ENCODE data around the gene USF3. TPM values are rescaled to one million over a fixed set of nuclear protein-coding genes. Genes with fewer than 3 reads are reported as not detected.

Gene USF3
- total and polyA plus RNA-seq, 2 donors (not counting 1 experiment from before 2014, with no cell fraction given), result 9.8 to 38.9 TPM

DNA sequence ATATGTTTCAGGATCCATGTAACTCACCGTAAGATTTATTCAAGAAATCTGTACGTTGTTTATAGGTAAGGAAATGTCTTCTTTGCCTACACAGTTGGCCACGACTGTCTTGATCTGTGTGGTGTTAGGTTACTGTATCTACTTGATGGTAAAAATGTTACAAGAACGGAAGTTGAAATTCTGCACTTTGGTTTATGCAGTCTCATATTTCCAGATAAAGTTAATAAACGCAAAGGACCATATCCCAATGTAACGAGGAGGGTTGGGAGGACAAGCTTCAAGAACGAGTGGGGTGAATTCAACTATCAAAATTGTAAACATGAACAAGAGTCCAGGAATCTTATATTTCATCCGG, 1.0 kb downstream of the USF3 start:
- no peak for TF ChIP-seq EZH2 (IDR thresholded peaks at IDR 0.05; ENCODE audit: borderline replicate concordance, insufficient read depth, low read depth, low read length, poor library complexity, severe bottlenecking)
- TF ChIP-seq, protein P1, sequence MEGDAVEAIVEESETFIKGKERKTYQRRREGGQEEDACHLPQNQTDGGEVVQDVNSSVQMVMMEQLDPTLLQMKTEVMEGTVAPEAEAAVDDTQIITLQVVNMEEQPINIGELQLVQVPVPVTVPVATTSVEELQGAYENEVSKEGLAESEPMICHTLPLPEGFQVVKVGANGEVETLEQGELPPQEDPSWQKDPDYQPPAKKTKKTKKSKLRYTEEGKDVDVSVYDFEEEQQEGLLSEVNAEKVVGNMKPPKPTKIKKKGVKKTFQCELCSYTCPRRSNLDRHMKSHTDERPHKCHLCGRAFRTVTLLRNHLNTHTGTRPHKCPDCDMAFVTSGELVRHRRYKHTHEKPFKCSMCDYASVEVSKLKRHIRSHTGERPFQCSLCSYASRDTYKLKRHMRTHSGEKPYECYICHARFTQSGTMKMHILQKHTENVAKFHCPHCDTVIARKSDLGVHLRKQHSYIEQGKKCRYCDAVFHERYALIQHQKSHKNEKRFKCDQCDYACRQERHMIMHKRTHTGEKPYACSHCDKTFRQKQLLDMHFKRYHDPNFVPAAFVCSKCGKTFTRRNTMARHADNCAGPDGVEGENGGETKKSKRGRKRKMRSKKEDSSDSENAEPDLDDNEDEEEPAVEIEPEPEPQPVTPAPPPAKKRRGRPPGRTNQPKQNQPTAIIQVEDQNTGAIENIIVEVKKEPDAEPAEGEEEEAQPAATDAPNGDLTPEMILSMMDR (IDR thresholded peaks at IDR 0.05), result no peak
- intact Hi-C loops (cut with micrococcal nuclease), result no loop called here
- H3K9me3 ChIP-seq (ENCODE audit: control extremely low read depth in 1 of 3, control insufficient read depth in 2 of 3, insufficient read depth in 1 of 3, low read length in 2 of 3), result no peaks in the 10 kb centered on the region
- peak overlapping the region; percentile 99 for H3K4me3 Mint-ChIP-seq
- peak overlapping the region; percentile 97 for H3K27ac Mint-ChIP-seq
- peak overlapping the region; percentile 80 for H2AFZ ChIP-seq (ENCODE audit: insufficient read depth, low read depth, low read length, poor library complexity, severe bottlenecking)
- H3K79me2 ChIP-seq (ENCODE audit: control insufficient read depth, insufficient read depth, low read length), result peaks cover 79% of the 10 kb centered on the region
- H3K27me3 ChIP-seq (replicated peaks in 1 of 4; ENCODE audit: control extremely low read depth in 1 of 4, control insufficient read depth in 3 of 4, insufficient read depth in 4 of 4, low read length in 3 of 4), result no peaks in the 10 kb centered on the region
- H4K20me1 ChIP-seq (ENCODE audit: control insufficient read depth, insufficient read depth, low read length, poor library complexity, severe bottlenecking), result peaks cover 8% of the 10 kb centered on the region
- WGBS (ENCODE audit: insufficient coverage), result 14% methylated on average over 1 of the region's 8 CpGs
- peak overlapping the region; percentile 81 to 90 for H3K27ac ChIP-seq (ENCODE audit: low read length in 2 of 2)
- peaks cover 27% of the 10 kb centered on the region for H3K4me1 Mint-ChIP-seq
- CTCF ChIA-PET, result interaction anchor here (0.9 to 2.0 kb wide), 6 partner anchors 35 to 202 kb away, joined by 3 to 7 read pairs (median 4); no protein-coding TSS in a partner anchor
- no peaks in the 10 kb centered on the region for H3K27me3 Mint-ChIP-seq
- POLR2A ChIA-PET, result interaction anchor here (0.9 to 1.4 kb wide), 5 partner anchors 36 to 518 kb away, joined by 4 to 12 read pairs (median 6); partner anchors contain the start of genes ATP6V1A, NAA50 and SPICE1
- no peak for DNase-seq
- ATAC-seq (ENCODE audit: low read depth), result no peak
- H3K4me2 ChIP-seq (replicated peaks; ENCODE audit: low read depth, low read length, poor library complexity, severe bottlenecking), result peak overlapping the region; percentile 86
- peaks cover 0 to 13% of the 10 kb centered on the region in 2 experiments for H3K36me3 ChIP-seq (replicated peaks in 1 of 2; ENCODE audit: control extremely low read depth in 1 of 2, control insufficient read depth in 1 of 2, extremely low read depth in 1 of 2, insufficient read depth in 2 of 2, low read length in 1 of 2)
- peak overlapping the region; percentile 79 for H3K9ac ChIP-seq (ENCODE audit: low read length)
- peak overlapping the region; percentile 56 to 90 (median 75) for H3K4me3 ChIP-seq (ENCODE audit: control extremely low read depth in 1 of 5, extremely low read depth in 1 of 5, insufficient read depth in 1 of 5, low read depth in 2 of 5, low read length in 4 of 5)
- H3K4me1 ChIP-seq (ENCODE audit: control insufficient read depth in 2 of 2, insufficient read depth in 2 of 2, low read length in 2 of 2), result peaks cover 45 to 47% of the 10 kb centered on the region in 2 donors
- no peaks in the 10 kb centered on the region for H3K9me3 Mint-ChIP-seq (ENCODE audit: insufficient read depth)

DNA sequence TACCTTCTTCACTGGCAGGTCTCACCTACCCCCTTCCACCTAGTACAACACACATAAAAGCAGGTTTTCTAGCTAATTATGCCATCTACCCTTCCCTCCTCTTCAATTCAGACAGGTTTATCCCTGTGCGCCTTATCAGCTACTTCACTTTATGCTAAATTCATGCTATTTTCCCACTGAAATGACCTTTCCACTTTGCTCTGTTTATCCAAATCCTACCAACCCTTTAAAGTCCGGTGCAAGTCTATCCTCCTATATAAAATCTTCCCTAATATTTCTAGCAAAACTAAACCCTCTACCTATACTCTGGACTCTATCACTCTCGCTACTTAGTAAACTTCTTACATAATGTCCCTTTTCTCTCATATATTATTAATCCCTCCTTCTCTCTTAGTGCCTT, 6.0 kb downstream of the USF3 start:
- TF ChIP-seq, protein P1 (IDR thresholded peaks at IDR 0.05), result no peak
- TF ChIP-seq EZH2 (IDR thresholded peaks at IDR 0.05; ENCODE audit: borderline replicate concordance, insufficient read depth, low read depth, low read length, poor library complexity, severe bottlenecking), result no peak
- ChIA-PET POLR2A (no interaction called here), CTCF (no interaction called here)
- Histone ChIP-seq H3K79me2 (ENCODE audit: control insufficient read depth, insufficient read depth, low read length) (peaks cover 100% of the 10 kb centered on the region), H3K4me2 (replicated peaks; ENCODE audit: low read depth, low read length, poor library complexity, severe bottlenecking) (no peak overlapping the region), H3K9me3 (ENCODE audit: control extremely low read depth in 1 of 3, control insufficient read depth in 2 of 3, insufficient read depth in 1 of 3, low read length in 2 of 3) (peaks cover 0 to 6% (median under 1%) of the 10 kb centered on the region in 3 donors), H3K4me1 (ENCODE audit: control insufficient read depth in 2 of 2, insufficient read depth in 2 of 2, low read length in 2 of 2) (peaks cover 29 to 35% of the 10 kb centered on the region in 2 donors), H3K36me3 (replicated peaks in 1 of 2; ENCODE audit: control extremely low read depth in 1 of 2, control insufficient read depth in 1 of 2, extremely low read depth in 1 of 2, insufficient read depth in 2 of 2, low read length in 1 of 2) (peaks cover 0 to 21% of the 10 kb centered on the region in 2 experiments), H3K27me3 (replicated peaks in 1 of 4; ENCODE audit: control extremely low read depth in 1 of 4, control insufficient read depth in 3 of 4, insufficient read depth in 4 of 4, low read length in 3 of 4) (no peaks in the 10 kb centered on the region), H3K27ac (ENCODE audit: low read length in 2 of 2) (no peak overlapping the region), H4K20me1 (ENCODE audit: control insufficient read depth, insufficient read depth, low read length, poor library complexity, severe bottlenecking) (peaks cover 31% of the 10 kb centered on the region), H3K9ac (ENCODE audit: low read length) (no peak overlapping the region), H2AFZ (ENCODE audit: insufficient read depth, low read depth, low read length, poor library complexity, severe bottlenecking) (no peak overlapping the region), H3K4me3 (ENCODE audit: control extremely low read depth in 1 of 5, extremely low read depth in 1 of 5, insufficient read depth in 1 of 5, low read depth in 2 of 5, low read length in 4 of 5) (no peak overlapping the region)
- peaks cover 4% of the 10 kb centered on the region for H3K9me3 Mint-ChIP-seq (ENCODE audit: insufficient read depth)
- H3K27ac Mint-ChIP-seq, result no peak overlapping the region
- ATAC-seq (ENCODE audit: low read depth) (no peak), DNase-seq (no peak)
- 100% methylated on average over 2 of the region's 3 CpGs for WGBS (ENCODE audit: insufficient coverage)
- no peaks in the 10 kb centered on the region for H3K27me3 Mint-ChIP-seq
- H3K4me3 Mint-ChIP-seq, result no peak overlapping the region
- peaks cover 43% of the 10 kb centered on the region for H3K4me1 Mint-ChIP-seq
- intact Hi-C loops (cut with micrococcal nuclease), result no loop called here
